Right atrium auricular region (tissue), 2 donors: Measurements from ENCODE around the gene KIF17. TPM values are rescaled to one million over a fixed set of nuclear protein-coding genes. Genes with fewer than 3 reads are reported as not detected.

Experiments used
- DNase-seq: peaks from one replicate; pipeline ENCODE4 v3.0.0-alpha.2; 2019; ENCODE audit warnings: low spot score
- H3K27ac ChIP-seq, 2 donors: fragments of 200-600 bp; sonication (generic); 1 replicate in 1 of 2; 2 replicates in 1 of 2; pipeline ENCODE4 v1.5.1; 2016 to 2019
- H3K27me3 ChIP-seq, 2 donors: fragments of 200-600 bp; sonication (generic); one replicate each; pipeline versions ENCODE4 v1.5.1 to v1.6.0; 2017 to 2019
- H3K36me3 ChIP-seq: fragments of 200-600 bp; sonication (generic); one replicate; pipeline ENCODE4 v1.5.1; 2016
- H3K4me1 ChIP-seq, 2 donors: fragments of 200-600 bp; sonication (generic); one replicate each; pipeline versions ENCODE4 v1.5.1 to v1.6.0; 2017 to 2019
- H3K4me3 ChIP-seq, 2 donors: fragments of 200-600 bp; sonication (generic); 1 replicate in 1 of 2; 2 replicates in 1 of 2; pipeline ENCODE4 v1.5.1; 2017 to 2019; ENCODE audit warnings: mild to moderate bottlenecking in 1 of 2, moderate library complexity in 1 of 2
- H3K9me3 ChIP-seq, 2 donors: fragments of 200-600 bp; sonication (generic); one replicate each; pipeline ENCODE4 v1.5.1; 2019
- CTCF ChIP-seq, 2 donors: fragments of 200-600 bp; sonication (generic); IDR thresholded peaks; one replicate each; pipeline ENCODE4 v1.5.1; 2019; ENCODE audit warnings: antibody characterized with exemption in 2 of 2
- total RNA-seq, 2 donors: library from RNA; depleted of rRNA; stranded (reverse); fragments of >200 nt; gene quantifications; one replicate each; pipeline ENCODE4 v1.1.0, GENCODE V29; 2016

The KIF17 gene
- total RNA-seq, 2 donors from 2014 or later: 2.6 to 6.0 TPM

- Histone ChIP-seq H3K27ac (no peak overlapping the region), H3K36me3 (peaks cover 40% of the 10 kb centered on the region), H3K27me3 (no peaks in the 10 kb centered on the region), H3K4me1 (no peaks in the 10 kb centered on the region), H3K9me3 (no peaks in the 10 kb centered on the region), H3K4me3 (no peak overlapping the region)
- no peak for TF ChIP-seq CTCF (IDR thresholded peaks at IDR 0.05)
- DNase-seq: no peak
These were observed 33.7 kb upstream of the KIF17 start for GRCh38 chr1:20751462-20751990.

- Histone ChIP-seq H3K4me1 (no peaks in the 10 kb centered on the region), H3K4me3 (no peak overlapping the region), H3K27ac (no peak overlapping the region), H3K9me3 (no peaks in the 10 kb centered on the region), H3K36me3 (peaks cover 65% of the 10 kb centered on the region), H3K27me3 (no peaks in the 10 kb centered on the region)
- DNase-seq: no peak
- no peak for TF ChIP-seq CTCF (IDR thresholded peaks at IDR 0.05)
These were observed 24.9 kb upstream of the KIF17 start for GRCh38 chr1:20742671-20743070.

DNA sequence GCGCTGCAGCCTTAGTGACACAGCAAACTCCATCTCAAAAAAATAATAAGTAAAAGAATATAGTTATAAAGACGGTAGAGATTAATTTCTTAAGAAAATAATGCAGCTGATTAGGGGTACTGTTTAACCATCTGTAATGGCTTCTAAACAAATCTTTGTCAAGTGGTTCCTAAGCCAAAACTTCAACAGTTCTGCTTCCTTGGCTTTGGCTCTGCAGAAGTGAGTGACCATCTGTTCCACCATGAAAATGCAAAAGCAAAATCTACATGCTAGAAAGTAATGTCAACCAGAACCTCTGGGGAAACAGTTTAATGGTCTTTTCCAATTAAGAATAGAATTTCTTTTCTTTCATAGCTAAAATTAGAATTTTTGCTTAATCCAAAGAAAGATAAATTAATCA is 23.0 kb upstream of the KIF17 start:
- DNase-seq: no peak
- Histone ChIP-seq H3K27ac (no peak overlapping the region), H3K4me3 (no peak overlapping the region), H3K4me1 (peaks cover 0 to under 1% of the 10 kb centered on the region in 2 donors), H3K9me3 (no peaks in the 10 kb centered on the region), H3K27me3 (no peaks in the 10 kb centered on the region), H3K36me3 (peaks cover 46% of the 10 kb centered on the region)
- no peak for TF ChIP-seq CTCF (IDR thresholded peaks at IDR 0.05)

DNA sequence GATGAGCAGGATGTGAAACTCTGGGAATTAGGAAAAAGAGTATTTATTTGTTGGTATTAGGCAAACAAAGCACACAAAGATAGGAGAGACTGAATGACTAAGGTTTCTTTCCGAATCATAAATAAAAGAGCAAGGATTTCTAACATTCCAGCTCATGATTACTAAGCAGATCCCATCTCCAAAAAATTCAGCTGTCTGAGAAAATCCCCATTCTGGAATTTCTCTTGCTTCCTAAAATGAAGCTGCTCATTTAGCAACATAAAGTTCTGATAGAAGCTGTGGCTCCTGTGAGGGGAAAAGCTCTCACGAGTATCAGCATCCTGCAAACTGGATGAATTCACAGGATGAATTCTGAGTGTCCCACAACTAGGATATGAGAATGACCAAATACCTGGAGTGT is 21.4 kb upstream of the KIF17 start:
- Histone ChIP-seq H3K27ac (no peak overlapping the region), H3K9me3 (no peaks in the 10 kb centered on the region), H3K4me3 (no peak overlapping the region), H3K36me3 (peaks cover 30% of the 10 kb centered on the region), H3K27me3 (no peaks in the 10 kb centered on the region), H3K4me1 (peaks cover 0 to 4% of the 10 kb centered on the region in 2 donors)
- DNase-seq: no peak
- no peak for TF ChIP-seq CTCF (IDR thresholded peaks at IDR 0.05)

DNA sequence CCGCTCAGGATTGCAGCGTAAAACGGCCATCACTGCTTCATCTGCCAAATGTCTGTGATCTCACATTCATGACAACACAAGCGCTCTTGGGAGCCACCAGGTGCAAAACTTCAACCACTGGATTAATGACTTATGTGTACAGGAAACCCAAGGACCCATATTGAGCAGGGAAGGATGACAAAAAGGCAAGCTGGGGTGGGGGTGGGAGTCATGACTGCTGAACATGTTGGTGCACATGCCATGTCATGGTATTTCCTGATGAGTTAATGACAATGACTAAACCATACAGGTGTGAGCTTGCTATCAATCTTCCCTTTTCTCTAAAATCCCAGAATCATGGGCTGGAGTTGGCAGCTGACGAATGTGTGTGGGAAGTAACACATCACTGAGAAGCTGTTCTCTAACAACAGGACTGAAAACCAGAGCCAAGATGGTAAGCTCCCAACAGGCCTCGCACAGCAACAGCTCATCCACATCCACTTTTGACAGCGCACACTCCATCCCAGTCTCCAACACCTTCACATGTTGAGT is 17.8 kb upstream of the KIF17 start:
- Histone ChIP-seq H3K4me1 (peaks cover 0 to 29% of the 10 kb centered on the region in 2 donors), H3K9me3 (no peaks in the 10 kb centered on the region), H3K27me3 (peaks cover 0 to 4% of the 10 kb centered on the region in 2 donors), H3K36me3 (peaks cover 3% of the 10 kb centered on the region), H3K27ac (no peak overlapping the region), H3K4me3 (no peak overlapping the region)
- peak; percentile 55 for DNase-seq
- no peak for TF ChIP-seq CTCF (IDR thresholded peaks at IDR 0.05)
